ENCODE measurements around the gene GGCX.

DNA sequence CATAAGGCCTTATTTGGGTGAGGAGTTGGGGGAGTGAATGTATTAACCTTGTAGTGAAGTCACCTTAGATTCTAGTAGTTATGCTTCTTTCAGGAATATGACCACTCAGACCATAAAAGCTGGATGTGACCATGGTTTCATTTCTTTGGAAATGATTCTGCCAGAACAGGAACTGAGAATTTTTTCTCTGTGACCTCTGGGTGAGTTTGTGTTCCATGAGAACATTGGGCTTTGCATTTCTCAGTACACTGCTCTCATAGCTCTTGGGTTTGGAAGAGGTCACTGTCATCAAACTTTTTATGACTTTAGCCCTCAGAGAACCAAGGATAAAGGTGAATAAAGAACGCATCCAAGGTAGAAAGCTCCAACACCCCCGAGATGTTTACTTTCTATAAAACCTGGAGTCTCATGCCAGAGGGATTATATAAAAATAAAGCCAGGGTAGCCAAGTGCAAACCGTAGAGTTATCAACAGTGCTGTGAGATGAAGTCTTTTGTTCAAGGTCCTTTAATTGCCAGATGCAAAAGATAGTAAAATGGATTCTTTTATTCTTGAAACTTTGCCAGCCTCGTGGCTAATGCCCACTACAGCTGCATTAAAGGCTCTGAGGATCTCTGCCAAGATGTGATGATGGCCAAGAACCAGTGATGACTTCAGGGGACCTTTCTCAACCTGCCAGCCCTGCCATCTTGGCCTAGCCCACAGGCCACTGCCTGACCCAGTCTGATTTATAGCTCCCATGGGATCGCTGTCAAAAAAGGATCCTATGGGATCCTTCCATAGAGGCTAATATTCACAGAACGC lies 50.1 kb downstream of the GGCX start:
- TF ChIP-seq, protein P1, sequence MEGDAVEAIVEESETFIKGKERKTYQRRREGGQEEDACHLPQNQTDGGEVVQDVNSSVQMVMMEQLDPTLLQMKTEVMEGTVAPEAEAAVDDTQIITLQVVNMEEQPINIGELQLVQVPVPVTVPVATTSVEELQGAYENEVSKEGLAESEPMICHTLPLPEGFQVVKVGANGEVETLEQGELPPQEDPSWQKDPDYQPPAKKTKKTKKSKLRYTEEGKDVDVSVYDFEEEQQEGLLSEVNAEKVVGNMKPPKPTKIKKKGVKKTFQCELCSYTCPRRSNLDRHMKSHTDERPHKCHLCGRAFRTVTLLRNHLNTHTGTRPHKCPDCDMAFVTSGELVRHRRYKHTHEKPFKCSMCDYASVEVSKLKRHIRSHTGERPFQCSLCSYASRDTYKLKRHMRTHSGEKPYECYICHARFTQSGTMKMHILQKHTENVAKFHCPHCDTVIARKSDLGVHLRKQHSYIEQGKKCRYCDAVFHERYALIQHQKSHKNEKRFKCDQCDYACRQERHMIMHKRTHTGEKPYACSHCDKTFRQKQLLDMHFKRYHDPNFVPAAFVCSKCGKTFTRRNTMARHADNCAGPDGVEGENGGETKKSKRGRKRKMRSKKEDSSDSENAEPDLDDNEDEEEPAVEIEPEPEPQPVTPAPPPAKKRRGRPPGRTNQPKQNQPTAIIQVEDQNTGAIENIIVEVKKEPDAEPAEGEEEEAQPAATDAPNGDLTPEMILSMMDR (IDR thresholded peaks at IDR 0.05; ENCODE audit: poor library complexity): no peak
- TF ChIP-seq EZH2 (IDR thresholded peaks at IDR 0.05; ENCODE audit: borderline replicate concordance): no peak

Measured in hepatocyte (in vitro differentiated cells).